Activated T-helper 2 cell treated with anti-CD3 and anti-CD28 coated beads, Interferon-gamma antibody, Interleukin-2, Interleukin-4, amounts not matched to agents 10 μg/mL and 5 μg/mL and 100 μg/mL, durations not matched to agents 14 hours and 24 hours and 36 hours (primary cell): ENCODE measurements around the gene ACSL1. TPM values are rescaled to one million over a fixed set of nuclear protein-coding genes. Genes with fewer than 3 reads are reported as not detected.

Experiments
- DNase-seq: peaks from one replicate; pipeline ENCODE4 v3.0.0; 2021; ENCODE audit warnings: low spot score
- H3K27ac Mint-ChIP-seq: one replicate; pipeline ENCODE4 v1.8.0; 2021; ENCODE audit warnings: mixed read lengths
- H3K27me3 Mint-ChIP-seq: one replicate; pipeline ENCODE4 v1.8.0; 2021; ENCODE audit warnings: low read depth, mixed read lengths
- H3K36me3 Mint-ChIP-seq: one replicate; pipeline ENCODE4 v1.8.0; 2021; ENCODE audit warnings: low read depth, mixed read lengths
- H3K4me1 Mint-ChIP-seq: one replicate; pipeline ENCODE4 v1.8.0; 2021; ENCODE audit warnings: low read depth, mixed read lengths
- H3K4me3 Mint-ChIP-seq: one replicate; pipeline ENCODE4 v1.8.0; 2021; ENCODE audit warnings: low read depth, mild to moderate bottlenecking, moderate library complexity, mixed read lengths
- H3K9me3 Mint-ChIP-seq: one replicate; pipeline ENCODE4 v1.8.0; 2021; ENCODE audit warnings: mixed read lengths
- intact Hi-C: fragments of 100-400 bp; cut with micrococcal nuclease; formaldehyde crosslinking; loops from one replicate; pipeline ENCODE4 v1.15.1; 2023
- total RNA-seq: library from RNA; stranded (reverse); gene quantifications from 2 replicates; pipeline ENCODE4 v1.2.3, GENCODE V29; 2022

ACSL1 gene
- total RNA-seq, 1 donor from 2014 or later, result 42.7 TPM

- Mint-ChIP-seq H3K27me3 (no peaks in the 10 kb centered on the region), H3K36me3 (peaks cover 90% of the 10 kb centered on the region), H3K4me1 (peaks cover 27% of the 10 kb centered on the region), H3K9me3 (no peaks in the 10 kb centered on the region), H3K4me3 (no peak overlapping the region), H3K27ac (peak overlapping the region; percentile 23)
- no peak for DNase-seq
- intact Hi-C loops, result no loop called here
Measured at GRCh38 chr4:184705692-184706091, 120.1 kb downstream of the ACSL1 start.

Other genes with a start within 250 kb of the ACSL1 start
- gene CASP3, start 176.5 kb downstream of the ACSL1 start, total RNA-seq, result 90.9 and 94.1 TPM in 2 replicates
- gene PRIMPOL, start 176.2 kb downstream of the ACSL1 start, total RNA-seq, result 16.2 and 17.6 TPM in 2 replicates
- gene CENPU, start 91.9 kb downstream of the ACSL1 start, total RNA-seq, result 60.9 and 74.2 TPM in 2 replicates
- not detected in 2 replicates for gene HELT, start 192.5 kb upstream of the ACSL1 start, total RNA-seq